SK-N-SH (cell line): ENCODE results near the gene TMUB1.

ENCODE experiments used
- CTCF ChIP-seq: fragments of 200-600 bp; sonication (generic); IDR thresholded peaks from 2 replicates; pipeline ENCODE4 v1.6.1; 2017; ENCODE audit warnings: antibody characterized with exemption, mild to moderate bottlenecking, moderate library complexity
- EP300 ChIP-seq, 2 experiments: IDR thresholded peaks; 2 replicates each; pipeline versions ENCODE4 v1.4.0 to v1.6.1; 2012; ENCODE audit warnings: borderline replicate concordance in 1 of 2, low read depth in 1 of 2, low read length in 1 of 2
- MAX ChIP-seq: IDR thresholded peaks from 2 replicates; pipeline ENCODE4 v1.4.0; 2012; ENCODE audit warnings: low read depth
- POLR2AphosphoS5 ChIP-seq: IDR thresholded peaks from 2 replicates; pipeline ENCODE4 v1.6.1; 2012; ENCODE audit warnings: low read depth, low read length
- RAD21 ChIP-seq: IDR thresholded peaks from 2 replicates; pipeline ENCODE4 v1.6.1; 2012; ENCODE audit warnings: mild to moderate bottlenecking, low read length
- REST ChIP-seq: IDR thresholded peaks from 2 replicates; pipeline ENCODE4 v1.6.1; 2012; ENCODE audit warnings: mild to moderate bottlenecking, low read depth, low read length, moderate library complexity
- RFX5 ChIP-seq: IDR thresholded peaks from 2 replicates; pipeline ENCODE4 v1.6.1; 2012; ENCODE audit warnings: mild to moderate bottlenecking, improper control_type of control experiment, low read length
- SIN3A ChIP-seq: IDR thresholded peaks from 2 replicates; pipeline ENCODE4 v1.6.1; 2012; ENCODE audit warnings: low read depth, mild to moderate bottlenecking, low read length, moderate library complexity, borderline replicate concordance
- TAF1 ChIP-seq: IDR thresholded peaks from 2 replicates; pipeline ENCODE4 v1.6.1; 2012; ENCODE audit warnings: low read depth, mild to moderate bottlenecking, low read length, moderate library complexity, borderline replicate concordance

GRCh38 chr7:151077705-151078232 is 5.5 kb downstream of the TMUB1 start:
- TF ChIP-seq REST (no peak), CTCF (no peak), RAD21 (no peak), RFX5 (no peak), SIN3A (no peak), EP300 (IDR thresholded peaks at IDR 0.05; ENCODE audit: borderline replicate concordance in 1 of 2, low read depth in 1 of 2, low read length in 1 of 2) (no peak), TAF1 (no peak), MAX (no peak), POLR2AphosphoS5 (no peak)
